Measurements from ENCODE around the gene CXorf38. TPM values are rescaled to one million over a fixed set of nuclear protein-coding genes. Genes with fewer than 3 reads are reported as not detected.

Gene CXorf38
- total RNA-seq, 1 experiment from 2014 or later = 10.5 TPM

DNA sequence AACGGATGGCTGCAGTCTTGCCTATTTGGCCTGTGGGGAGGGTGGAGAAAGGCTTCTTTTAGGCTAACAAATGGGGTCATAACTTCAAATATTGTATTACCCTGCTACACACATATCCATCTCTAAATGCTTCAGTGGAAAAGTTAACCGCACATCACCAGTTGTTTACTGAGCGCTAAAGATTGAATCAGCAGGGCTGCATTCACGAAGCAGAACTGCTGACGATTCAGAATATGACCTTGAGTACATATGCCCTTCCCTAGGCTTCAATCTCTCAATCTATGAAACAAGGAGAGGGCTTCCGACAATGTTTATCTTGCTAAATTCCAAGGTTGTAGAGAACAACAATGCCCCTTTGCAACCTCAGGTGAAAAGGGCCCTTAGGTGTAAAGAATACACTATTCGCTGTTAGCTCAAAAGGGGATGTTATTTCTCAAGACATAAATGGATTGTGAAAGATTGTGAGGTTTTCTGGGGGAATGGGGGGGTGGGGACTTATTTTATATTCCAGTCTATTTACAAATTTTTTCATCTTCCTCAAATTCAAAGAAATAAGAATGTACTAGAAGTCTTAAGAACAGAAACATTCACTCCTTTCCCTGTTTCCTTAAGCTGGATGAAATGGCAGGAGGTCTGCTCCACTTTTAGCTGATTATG, 69.2 kb downstream of the CXorf38 start:
- H3K23ac ChIP-seq (ENCODE audit: insufficient read length, low read depth, low read length) = no peak overlapping the region
- no peak overlapping the region for H3K4ac ChIP-seq (ENCODE audit: low read depth, low read length)
- no peak overlapping the region for H2BK15ac ChIP-seq (ENCODE audit: low read depth, low read length)
- H3K4me1 Mint-ChIP-seq = peaks cover 7 to 10% of the 10 kb centered on the region in 2 experiments; a peak in 3 of 4 replicates
- no CpG with 5 or more reads among the region's 7 CpGs for WGBS (ENCODE audit: extremely low coverage, insufficient read length, low lambda C conversion rate)
- H3K79me1 ChIP-seq (ENCODE audit: insufficient read depth, low read depth, low read length, poor library complexity, severe bottlenecking) = peaks cover under 1% of the 10 kb centered on the region
- H3T11ph ChIP-seq (ENCODE audit: low read length) = no peak overlapping the region
- H2AFZ ChIP-seq (ENCODE audit: low read length) = no peak overlapping the region
- H3K36me3 Mint-ChIP-seq (ENCODE audit: insufficient read depth in 1 of 3, low read depth in 3 of 3) = peaks cover 0 to 5% (median 4%) of the 10 kb centered on the region in 3 experiments; a peak in 4 of 7 replicates
- no peak overlapping the region for H3K27ac ChIP-seq (ENCODE audit: insufficient read length, low read depth, low read length)
- H3K9ac ChIP-seq (ENCODE audit: extremely low read depth, insufficient read length, low read length) = no peak overlapping the region
- no peak overlapping the region for H4K91ac ChIP-seq (ENCODE audit: insufficient read length, low read depth, low read length)
- no peaks in the 10 kb centered on the region for H3K9me3 ChIP-seq (ENCODE audit: control insufficient read depth, low read depth, low read length)
- no peak overlapping the region for H2BK12ac ChIP-seq (ENCODE audit: insufficient read length, low read depth, low read length)
- H3K14ac ChIP-seq (ENCODE audit: insufficient read depth, low read length) = no peak overlapping the region
- no peak overlapping the region for H4K5ac ChIP-seq (ENCODE audit: insufficient read length, low read depth, low read length)
- H3K23me2 ChIP-seq (ENCODE audit: insufficient read length, low read depth, low read length, poor library complexity, severe bottlenecking) = peaks cover 4% of the 10 kb centered on the region
- no peak overlapping the region for H2AK5ac ChIP-seq (ENCODE audit: insufficient read length, low read length)
- TF ChIP-seq, protein P1, sequence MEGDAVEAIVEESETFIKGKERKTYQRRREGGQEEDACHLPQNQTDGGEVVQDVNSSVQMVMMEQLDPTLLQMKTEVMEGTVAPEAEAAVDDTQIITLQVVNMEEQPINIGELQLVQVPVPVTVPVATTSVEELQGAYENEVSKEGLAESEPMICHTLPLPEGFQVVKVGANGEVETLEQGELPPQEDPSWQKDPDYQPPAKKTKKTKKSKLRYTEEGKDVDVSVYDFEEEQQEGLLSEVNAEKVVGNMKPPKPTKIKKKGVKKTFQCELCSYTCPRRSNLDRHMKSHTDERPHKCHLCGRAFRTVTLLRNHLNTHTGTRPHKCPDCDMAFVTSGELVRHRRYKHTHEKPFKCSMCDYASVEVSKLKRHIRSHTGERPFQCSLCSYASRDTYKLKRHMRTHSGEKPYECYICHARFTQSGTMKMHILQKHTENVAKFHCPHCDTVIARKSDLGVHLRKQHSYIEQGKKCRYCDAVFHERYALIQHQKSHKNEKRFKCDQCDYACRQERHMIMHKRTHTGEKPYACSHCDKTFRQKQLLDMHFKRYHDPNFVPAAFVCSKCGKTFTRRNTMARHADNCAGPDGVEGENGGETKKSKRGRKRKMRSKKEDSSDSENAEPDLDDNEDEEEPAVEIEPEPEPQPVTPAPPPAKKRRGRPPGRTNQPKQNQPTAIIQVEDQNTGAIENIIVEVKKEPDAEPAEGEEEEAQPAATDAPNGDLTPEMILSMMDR (conservative IDR thresholded peaks at IDR 0.05) = no peak
- no peak overlapping the region for H3K27ac Mint-ChIP-seq
- H4K8ac ChIP-seq (replicated peaks; ENCODE audit: insufficient read length, low read depth, low read length) = no peak overlapping the region
- no peak overlapping the region for H3K4me3 Mint-ChIP-seq
- H2BK20ac ChIP-seq (ENCODE audit: low read depth, low read length, poor library complexity, severe bottlenecking) = no peak overlapping the region
- no peak overlapping the region for H3K18ac ChIP-seq (ENCODE audit: insufficient read length, low read depth, low read length)
- no peak for DNase-seq
- H3K56ac ChIP-seq (ENCODE audit: insufficient read length, low read depth, low read length) = no peak overlapping the region
- peaks cover 3% of the 10 kb centered on the region; the same call in 1 of the 2 replicates for H3K79me2 ChIP-seq (ENCODE audit: insufficient read depth, low read length)
- H3K4me2 ChIP-seq (ENCODE audit: insufficient read depth, insufficient read length, low read length) = no peak overlapping the region
- H2BK120ac ChIP-seq (ENCODE audit: low read depth, low read length, poor library complexity, severe bottlenecking) = no peak overlapping the region
- H3K4me1 ChIP-seq (ENCODE audit: insufficient read depth, low read length) = no peaks in the 10 kb centered on the region
- no peak overlapping the region for H2BK5ac ChIP-seq (ENCODE audit: insufficient read length, low read length)
- H4K20me1 ChIP-seq (ENCODE audit: control insufficient read depth, insufficient read depth, insufficient read length) = no peaks in the 10 kb centered on the region
- H3K27me3 ChIP-seq (ENCODE audit: insufficient read depth, low read length) = no peaks in the 10 kb centered on the region
- H3K9me3 Mint-ChIP-seq = peaks cover 62 to 64% of the 10 kb centered on the region in 2 experiments
- H3K27me3 Mint-ChIP-seq (ENCODE audit: low read depth) = peaks cover 2% of the 10 kb centered on the region; the same call in 1 of the 2 replicates

Other genes starting within 250 kb of the CXorf38 start
- 67.5 and 68.3 TPM in 2 replicates for gene ATP6AP2, start 66.6 kb downstream of the CXorf38 start, total RNA-seq (2021)
- gene MPC1L, start 24.1 kb downstream of the CXorf38 start, total RNA-seq (2021) = not detected in 2 replicates
- 125 and 136 TPM in 2 replicates for gene MED14, start 88.0 kb upstream of the CXorf38 start, total RNA-seq (2021)